K562 (cell line): Measurements from ENCODE around the gene CD68. TPM values are rescaled to one million over a fixed set of nuclear protein-coding genes. Genes with fewer than 3 reads are reported as not detected.
A peak's percentile ranks its signal among the peaks of the same experiment; 100 is the strongest.

ENCODE experiments used
- CBX3 ChIP-seq, 2 experiments: IDR thresholded peaks; 1 replicate in 1 of 2; 2 replicates in 1 of 2; pipeline ENCODE4 v1.6.1; 2012; ENCODE audit warnings: inconsistent platforms in 2 of 2, low read length in 2 of 2, borderline replicate concordance in 1 of 2, control low read depth in 1 of 2
- CHD2 ChIP-seq: IDR thresholded peaks from 2 replicates; pipeline ENCODE4 v1.6.1; 2011; ENCODE audit warnings: low read depth, low read length
- CREB1 ChIP-seq, 2 experiments: sonication (generic) in 1 of 2; formaldehyde crosslinking in 1 of 2; IDR thresholded peaks; 2 replicates each; pipeline versions ENCODE4 v1.6.1 to v1.8.0; 2012 to 2022; ENCODE audit warnings: inconsistent platforms in 1 of 2, mild to moderate bottlenecking in 1 of 2, missing genetic modification reagents in 1 of 2, moderate library complexity in 1 of 2
- EP400 ChIP-seq: fragments of 450-650 bp; IDR thresholded peaks from 2 replicates; pipeline ENCODE4 v1.6.1; 2017; ENCODE audit warnings: antibody characterized with exemption, mild to moderate bottlenecking, moderate library complexity
- FUS ChIP-seq: fragments of 200-400 bp; formaldehyde crosslinking; optimal IDR thresholded peaks from 2 replicates; pipeline ENCODE3; 2017; ENCODE audit warnings: low read depth, low read length
- HDAC3 ChIP-seq: fragments of 450-650 bp; IDR thresholded peaks from 2 replicates; pipeline ENCODE4 v1.6.1; 2018; ENCODE audit warnings: borderline replicate concordance, mild to moderate bottlenecking, moderate library complexity; ENCODE audit not compliant: partially characterized antibody
- NR2C2 ChIP-seq, 2 experiments: fragments of 200-800 bp in 1 of 2; sonication (Bioruptor generic) in 1 of 2; sonication (generic) in 1 of 2; formaldehyde crosslinking in 1 of 2; IDR thresholded peaks; 2 replicates each; pipeline versions ENCODE4 v1.6.1 to v1.8.0; 2016 to 2022; ENCODE audit warnings: mild to moderate bottlenecking in 1 of 2, missing compliant biosample characterization in 1 of 2, missing genetic modification characterization in 1 of 2, missing genetic modification reagents in 1 of 2
- NUFIP1 ChIP-seq: fragments of 450-650 bp; IDR thresholded peaks from 2 replicates; pipeline ENCODE4 v1.6.1; 2018; ENCODE audit not compliant: partially characterized antibody
- POLR2G ChIP-seq: fragments of 200-400 bp; formaldehyde crosslinking; IDR thresholded peaks from 2 replicates; pipeline ENCODE4 v1.6.1; 2017; ENCODE audit warnings: low read depth, mild to moderate bottlenecking, antibody characterized with exemption, low read length, moderate library complexity
- TEAD1 ChIP-seq, 2 experiments: fragments of 450-650 bp in 1 of 2; sonication (generic) in 1 of 2; formaldehyde crosslinking; IDR thresholded peaks; 2 replicates each; pipeline versions ENCODE4 v1.4.0 to v1.8.0; 2020 to 2022; ENCODE audit warnings: mild to moderate bottlenecking in 2 of 2, missing genetic modification reagents in 1 of 2
- YY1 ChIP-seq, 3 experiments: IDR thresholded peaks; 2 replicates each; pipeline ENCODE4 v1.6.1; 2011; ENCODE audit warnings: low read length in 2 of 3, mild to moderate bottlenecking in 2 of 3, moderate library complexity in 2 of 3, borderline replicate concordance in 1 of 3, control low read depth in 1 of 3, low read depth in 1 of 3; ENCODE audit not compliant: insufficient read depth in 3 of 3, insufficient replicate concordance in 2 of 3, control insufficient read depth in 1 of 3, insufficient read length in 1 of 3; ENCODE audit errors: extremely low read depth in 1 of 3
- ZFP1 ChIP-seq: fragments of 450-650 bp; formaldehyde crosslinking; IDR thresholded peaks from 2 replicates; pipeline ENCODE4 v1.4.0; 2020; ENCODE audit warnings: mild to moderate bottlenecking, mixed read lengths
- ZNF124 ChIP-seq: sonication (generic); formaldehyde crosslinking; IDR thresholded peaks from 2 replicates; pipeline ENCODE4 v1.8.1; 2022; ENCODE audit warnings: missing genetic modification reagents
- ZNF511 ChIP-seq: sonication (generic); formaldehyde crosslinking; IDR thresholded peaks from 2 replicates; pipeline ENCODE4 v1.8.0; 2022; ENCODE audit warnings: mild to moderate bottlenecking, missing genetic modification reagents
- ZNF764 ChIP-seq: fragments of 250-450 bp; sonication (Bioruptor Pico); IDR thresholded peaks from 2 replicates; pipeline ENCODE4 v1.4.0; 2020; ENCODE audit warnings: low read depth, mild to moderate bottlenecking, moderate library complexity
- polyA plus RNA-seq, 8 experiments: library from polyadenylated mRNA; depleted of rRNA in 4 of 8; stranded (reverse) in 5 of 8; unstranded in 3 of 8; fragments of >200 nt; fragmentation: Nextera tagmentation in 2 of 8; fragmentation: Illumina TruSeq in 1 of 8; extraction: Ambion mirVana in 2 of 8; extraction: Trizol in 1 of 8; gene quantifications; 2 replicates each; pipeline versions ENCODE4 v1.2.1 to v1.2.3, GENCODE V29; 2011 to 2014; ENCODE audit warnings: inconsistent platforms in 1 of 8, missing spikeins in 1 of 8
- total RNA-seq, 7 experiments: library from RNA; depleted of rRNA in 6 of 7; stranded (reverse); fragments of >200 nt in 6 of 7; fragmentation: Illumina TruSeq in 2 of 7; extraction: Trizol in 2 of 7; gene quantifications; 2 replicates each; pipeline versions ENCODE4 v1.2.1 to v1.2.3, GENCODE V29; 2011 to 2021; ENCODE audit warnings: low replicate concordance in 1 of 7
- TF ChIP-seq, protein P1 (sequence below), 2 experiments: IDR thresholded peaks in 1 of 2; conservative IDR thresholded peaks in 1 of 2; 2 replicates each; pipeline ENCODE4 v1.6.1; 2016; ENCODE audit warnings: low read depth in 2 of 2, mild to moderate bottlenecking in 1 of 2, missing compliant biosample characterization in 1 of 2, missing genetic modification characterization in 1 of 2, moderate library complexity in 1 of 2

Gene CD68
- total and polyA plus RNA-seq, 9 of the 15 experiments (the other 6 are each of a cell fraction or from before 2014, with no cell fraction given), result 28.2 to 89.8 (median 37.7) TPM

DNA sequence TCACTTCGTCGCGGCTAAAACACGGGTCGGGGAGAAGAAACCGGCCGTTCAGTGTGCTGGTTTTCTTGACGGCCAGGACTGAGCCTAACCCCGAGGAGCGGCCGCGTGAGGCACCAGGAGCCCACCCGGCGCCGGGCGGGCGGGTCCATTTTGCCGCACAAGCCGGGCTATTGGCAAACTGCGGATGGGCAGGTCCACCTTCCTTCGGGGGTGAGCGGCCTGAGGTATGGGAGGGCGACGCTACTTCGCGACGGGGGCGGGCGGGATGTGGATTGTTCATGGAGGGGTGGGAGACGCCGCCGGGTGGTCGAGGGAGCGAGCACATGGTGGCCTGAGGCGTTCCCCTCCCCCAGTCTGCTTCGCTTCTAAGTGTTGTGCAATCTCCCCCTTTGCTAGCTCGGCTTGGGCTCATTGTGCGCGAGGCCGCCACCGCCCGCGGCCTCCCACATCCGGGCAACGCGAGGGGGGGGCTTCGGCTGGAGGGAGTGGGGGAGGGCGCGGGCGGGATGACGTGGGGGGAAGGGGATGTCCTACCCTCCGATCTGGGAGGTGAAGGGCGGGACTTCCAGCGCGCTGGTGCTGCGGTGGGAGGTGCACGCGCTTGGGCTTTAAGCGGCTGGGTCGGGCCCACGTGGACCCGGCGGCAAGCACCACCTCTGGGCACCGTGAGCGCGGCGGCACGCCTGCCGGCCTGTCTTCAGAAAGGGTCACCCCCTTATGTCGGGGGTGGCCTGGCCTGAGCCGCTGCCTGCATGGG lies 5.9 kb upstream of the CD68 start (continued):
- peak; percentile 48; the same call in 1 of the 2 replicates for TF ChIP-seq CHD2
- no peak for TF ChIP-seq ZFP1 (CRISPR knock-in tag)
- no peak for TF ChIP-seq TEAD1 (CRISPR knock-in tag; IDR thresholded peaks at IDR 0.05)
- peak; percentile 73 for TF ChIP-seq POLR2G
- TF ChIP-seq YY1 (IDR thresholded peaks at IDR 0.05; ENCODE audit: borderline replicate concordance in 1 of 3, control insufficient read depth in 1 of 3, extremely low read depth in 1 of 3, insufficient read depth in 3 of 3, insufficient read length in 1 of 3, insufficient replicate concordance in 2 of 3, low read depth in 1 of 3, low read length in 2 of 3), result peak in 1 of 3 experiments; percentile 15
- TF ChIP-seq CBX3 (IDR thresholded peaks at IDR 0.05; ENCODE audit: borderline replicate concordance in 1 of 2, low read length in 2 of 2), result no peak
- no peak for TF ChIP-seq ZNF764 (CRISPR knock-in tag)
- TF ChIP-seq HDAC3, result no peak
- TF ChIP-seq EP400, result peak; percentile 79
- TF ChIP-seq FUS, result peak; percentile 87
- TF ChIP-seq ZNF511 (CRISPR knock-in tag), result peak; percentile 30; the same call in 1 of the 2 replicates
- peak; percentile 51; the same call in 1 of the 2 replicates for TF ChIP-seq CREB1 (IDR thresholded peaks at IDR 0.05)
- peak; percentile 70 for TF ChIP-seq CREB1 (CRISPR knock-in tag; IDR thresholded peaks at IDR 0.05)
- no peak for TF ChIP-seq ZNF124 (CRISPR knock-in tag)
- TF ChIP-seq, protein P1, sequence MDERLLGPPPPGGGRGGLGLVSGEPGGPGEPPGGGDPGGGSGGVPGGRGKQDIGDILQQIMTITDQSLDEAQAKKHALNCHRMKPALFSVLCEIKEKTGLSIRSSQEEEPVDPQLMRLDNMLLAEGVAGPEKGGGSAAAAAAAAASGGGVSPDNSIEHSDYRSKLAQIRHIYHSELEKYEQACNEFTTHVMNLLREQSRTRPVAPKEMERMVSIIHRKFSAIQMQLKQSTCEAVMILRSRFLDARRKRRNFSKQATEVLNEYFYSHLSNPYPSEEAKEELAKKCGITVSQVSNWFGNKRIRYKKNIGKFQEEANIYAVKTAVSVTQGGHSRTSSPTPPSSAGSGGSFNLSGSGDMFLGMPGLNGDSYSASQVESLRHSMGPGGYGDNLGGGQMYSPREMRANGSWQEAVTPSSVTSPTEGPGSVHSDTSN (CRISPR knock-in tag; IDR thresholded peaks at IDR 0.05; ENCODE audit: low read depth), result no peak
- TF ChIP-seq, protein P1 (tag; conservative IDR thresholded peaks at IDR 0.05; ENCODE audit: low read depth), result no peak
- no peak; the same call in 1 of the 2 replicates for TF ChIP-seq NR2C2 (CRISPR knock-in tag; IDR thresholded peaks at IDR 0.05)
- TF ChIP-seq NR2C2 (tag; IDR thresholded peaks at IDR 0.05), result peak; percentile 64
- TF ChIP-seq NUFIP1, result no peak
